Measurements from ENCODE around the gene TRAPPC1. TPM values are rescaled to one million over a fixed set of nuclear protein-coding genes. Genes with fewer than 3 reads are reported as not detected.

Gene TRAPPC1
- total and polyA plus RNA-seq, 10 of the 15 experiments (the other 5 are each of a cell fraction or from before 2014, with no cell fraction given): 31.3 to 306 (median 134) TPM

GRCh38 chr17:7885367-7886226 is 46.1 kb downstream of the TRAPPC1 start:
- peak overlapping the region; percentile 87 for H3K9ac ChIP-seq (ENCODE audit: control insufficient read depth, insufficient read depth, low read length)
- TF ChIP-seq IKZF2 (IDR thresholded peaks at IDR 0.05) (0 out of 4 replicates have a peak, but pooled peaks of 1 of the 2 experiments have one; percentile 13), POLR2AphosphoS5 (IDR thresholded peaks at IDR 0.05; ENCODE audit: low read length) (peak; percentile 74), NBN (IDR thresholded peaks at IDR 0.05) (peak; percentile 66; the same call in 1 of the 2 replicates), PKNOX1 (IDR thresholded peaks at IDR 0.05) (peak; percentile 96), TBL1XR1 (IDR thresholded peaks at IDR 0.05; ENCODE audit: low read depth, low read length) (peak; percentile 28; the same call in 1 of the 2 replicates), FOS (IDR thresholded peaks at IDR 0.05; ENCODE audit: borderline replicate concordance, extremely low read depth, insufficient read length) (no peak), BCL11A (IDR thresholded peaks at IDR 0.05; ENCODE audit: low read depth, low read length) (no peak), ZBTB11 (CRISPR knock-in tag; IDR thresholded peaks at IDR 0.05) (no peak), SPI1 (IDR thresholded peaks at IDR 0.05; ENCODE audit: borderline replicate concordance, insufficient read depth, low read depth, low read length) (no peak), SMAD1 (IDR thresholded peaks at IDR 0.05; ENCODE audit: low read depth, partially characterized antibody) (no peak), PAX5 (IDR thresholded peaks at IDR 0.05; ENCODE audit: borderline replicate concordance, low read depth, low read length) (0 out of 2 replicates have a peak, but pooled peaks have one; percentile 5), MTA2 (IDR thresholded peaks at IDR 0.05; ENCODE audit: low read depth) (peak; percentile 33; the same call in 1 of the 2 replicates), ELK1 (IDR thresholded peaks at IDR 0.05; ENCODE audit: low read depth, low read length) (no peak), CHD1 (IDR thresholded peaks at IDR 0.05; ENCODE audit: low read depth, low read length) (0 out of 2 replicates have a peak, but pooled peaks have one; percentile 58), IKZF1 (conservative IDR thresholded peaks at IDR 0.05) (peak; percentile 49), SMARCA5 (IDR thresholded peaks at IDR 0.05) (peak; percentile 63; the same call in 1 of the 2 replicates), ZNF384 (IDR thresholded peaks at IDR 0.05; ENCODE audit: borderline replicate concordance, low read depth, low read length) (peak; percentile 71), BACH1 (IDR thresholded peaks at IDR 0.05; ENCODE audit: borderline replicate concordance) (peak; percentile 6; the same call in 1 of the 2 replicates)

More at GRCh38 chr17:7885367-7886226, 46.1 kb downstream of the TRAPPC1 start:
- peak overlapping the region; percentile 88 for H3K4me3 ChIP-seq
- FAIRE-seq (no peak), DNase-seq (ENCODE audit: low read depth, low spot score) (no peak), ATAC-seq (peak; percentile 51)
- peaks cover 14% of the 10 kb centered on the region for H3K4me1 ChIP-seq (ENCODE audit: control insufficient read depth, insufficient read depth, low read length)
- peak overlapping the region; percentile 96 for H3K4me2 ChIP-seq (ENCODE audit: control insufficient read depth, insufficient read depth)
- WGBS (ENCODE audit: insufficient coverage, insufficient replicate concordance, low lambda C conversion rate, missing lambda C conversion rate): 3% methylated on average over 29 of the region's 64 CpGs
- no peaks in the 10 kb centered on the region for H4K20me1 ChIP-seq (ENCODE audit: control insufficient read depth, insufficient read depth)
- H3K36me3 ChIP-seq (ENCODE audit: control insufficient read depth in 2 of 2, insufficient read depth in 2 of 2, low read length in 1 of 2): peaks cover under 1 to 2% of the 10 kb centered on the region in 2 experiments; a peak in 3 of 4 replicates
- BruUV-seq (replicated peaks): no TSS peak
- peak overlapping the region; percentile 37 for H2AFZ ChIP-seq (ENCODE audit: control insufficient read depth, low read depth, low read length)
- ChIA-PET RAD21 (ENCODE audit: unreplicated experiment) (interaction anchor here (1.0 to 1.5 kb wide), 7 partner anchors 21 to 173 kb away, joined by 3 to 6 read pairs (median 4); partner anchors contain the start of gene NAA38), CTCF (interaction anchor here (0.8 to 1.7 kb wide), 7 partner anchors 15 to 103 kb away, joined by 3 to 6 read pairs (median 5); partner anchors contain the start of gene NAA38), POLR2A (interaction anchor here (0.6 to 1.3 kb wide), 8 partner anchors 27 to 336 kb away, joined by 3 to 11 read pairs (median 4); partner anchors contain the start of genes CNTROB, CYB5D1, KDM6B and NAA38), SMC1A (ENCODE audit: uncharacterized antibody, unreplicated experiment) (interaction anchor here (0.8 kb wide), 1 partner anchor 22 kb away, joined by 3 read pairs; no protein-coding TSS in a partner anchor)
- peaks cover 45% of the 10 kb centered on the region for H3K79me2 ChIP-seq (ENCODE audit: control insufficient read depth, insufficient read depth, low read length)
- H3K27ac ChIP-seq (ENCODE audit: control insufficient read depth, insufficient read depth): peak overlapping the region; percentile 91
- intact Hi-C loops (cut with micrococcal nuclease; ENCODE audit: unreplicated experiment): no loop called here
- in situ Hi-C loops (cut with MboI): no loop called here
- H3K27me3 ChIP-seq (replicated peaks in 1 of 2; ENCODE audit: control insufficient read depth in 2 of 2, insufficient read depth in 2 of 2, low read length in 1 of 2): no peaks in the 10 kb centered on the region
- no peaks in the 10 kb centered on the region for H3K9me3 ChIP-seq (replicated peaks; ENCODE audit: control insufficient read depth, insufficient read depth, low read length)

Measured in GM12878 (cell line).